PC-3 (cell line): ENCODE measurements around the gene ETFA. TPM values are rescaled to one million over a fixed set of nuclear protein-coding genes. Genes with fewer than 3 reads are reported as not detected.

Experiments
- ATAC-seq: fragments of 200-7000 bp; cut with Tn5 transposase; 2 replicates; pipeline ENCODE4 v1.9.1; 2020; ENCODE audit warnings: mild to moderate bottlenecking, moderate library complexity
- BruUV-seq: library from RNA; stranded (reverse); fragments of 400-500 nt; replicated peaks from 2 replicates; lab custom pipeline; 2021; lab: Mats Ljungman, UMichigan
- CTCF ChIA-PET: fragments of 300-600 bp; sonication (Branson Sonifier 250); formaldehyde crosslinking; loops from one replicate; lab custom pipeline; 2022; ENCODE audit warnings: antibody characterized with exemption; lab: Charles Lee
- POLR2A ChIA-PET: fragments of 300-600 bp; sonication (Branson Sonifier 250); formaldehyde crosslinking; loops from one replicate; lab custom pipeline; 2022; ENCODE audit warnings: antibody characterized with exemption; ENCODE audit not compliant: unreplicated experiment; lab: Charles Lee
- DNase-seq: peaks from one replicate; pipeline ENCODE4 v3.0.0-alpha.2; 2015
- H2AFZ ChIP-seq: fragments of 300-600 bp; sonication (generic); 2 replicates; pipeline ENCODE4 v1.6.0; 2016; ENCODE audit warnings: antibody characterized with exemption, low read length
- H3F3A ChIP-seq: fragments of 300-600 bp; sonication (generic); one replicate; pipeline ENCODE4 v1.6.0; 2017; ENCODE audit warnings: antibody characterized with exemption, low read length, control low read depth, mild to moderate bottlenecking; ENCODE audit not compliant: unreplicated experiment
- H3K27ac ChIP-seq: fragments of 300-600 bp; sonication (generic); 2 replicates; pipeline ENCODE4 v1.5.1; 2016; ENCODE audit warnings: mild to moderate bottlenecking, low read length
- H3K27me3 ChIP-seq: fragments of 300-600 bp; sonication (generic); 2 replicates; pipeline ENCODE4 v1.6.1; 2016; ENCODE audit warnings: low read length, mixed read lengths
- H3K36me3 ChIP-seq: fragments of 300-600 bp; sonication (generic); 2 replicates; pipeline ENCODE4 v1.6.1; 2016; ENCODE audit warnings: low read depth, mixed run types, low read length, mixed read lengths
- H3K4me1 ChIP-seq: fragments of 300-600 bp; sonication (generic); 2 replicates; pipeline ENCODE4 v1.5.1; 2016; ENCODE audit warnings: low read length; ENCODE audit not compliant: insufficient read depth
- H3K4me2 ChIP-seq: fragments of 300-600 bp; sonication (generic); 2 replicates; pipeline ENCODE4 v1.6.0; 2016; ENCODE audit warnings: low read length
- H3K4me3 ChIP-seq: fragments of 300-600 bp; sonication (generic); 2 replicates; pipeline ENCODE4 v1.5.1; 2016; ENCODE audit warnings: mild to moderate bottlenecking, low read length, mixed read lengths
- H3K79me2 ChIP-seq: fragments of 300-600 bp; sonication (generic); 2 replicates; pipeline ENCODE4 v1.6.1; 2017; ENCODE audit warnings: low read length, mixed read lengths
- H3K9ac ChIP-seq: fragments of 300-600 bp; sonication (generic); 2 replicates; pipeline ENCODE4 v1.6.0; 2016; ENCODE audit warnings: mild to moderate bottlenecking, low read length
- H3K9me2 ChIP-seq: fragments of 300-600 bp; sonication (generic); replicated peaks from 2 replicates; pipeline ENCODE4 v1.6.1; 2016; ENCODE audit warnings: mixed run types, low read length, mixed read lengths
- H3K9me3 ChIP-seq: fragments of 300-600 bp; sonication (generic); 2 replicates; pipeline ENCODE4 v1.6.1; 2016; ENCODE audit warnings: low read length, mixed read lengths
- H4K20me1 ChIP-seq: fragments of 300-600 bp; sonication (generic); 2 replicates; pipeline ENCODE4 v1.6.1; 2016; ENCODE audit warnings: low read length, mixed read lengths
- EZH2 ChIP-seq: fragments of 300-600 bp; sonication (generic); IDR thresholded peaks from one replicate; pipeline ENCODE4 v1.6.1; 2017; ENCODE audit warnings: antibody characterized with exemption, mild to moderate bottlenecking, low read length; ENCODE audit not compliant: unreplicated experiment
- EZH2phosphoT487 ChIP-seq: fragments of 300-600 bp; sonication (generic); IDR thresholded peaks from 2 replicates; pipeline ENCODE4 v1.6.1; 2018; ENCODE audit warnings: mild to moderate bottlenecking, antibody characterized with exemption, low read length, borderline replicate concordance
- intact Hi-C: fragments of 100-400 bp; cut with micrococcal nuclease; formaldehyde crosslinking; loops from 2 replicates; pipeline ENCODE4 v1.9.0; 2023
- total RNA-seq: library from RNA; depleted of rRNA; stranded (reverse); fragments of >200 nt; gene quantifications from 2 replicates; pipeline ENCODE4 v1.2.3, GENCODE V29; 2014
- TF ChIP-seq, protein P1 (sequence below): fragments of 300-600 bp; sonication (generic); conservative IDR thresholded peaks from 2 replicates; pipeline ENCODE4 v1.5.1; 2017; ENCODE audit warnings: antibody characterized with exemption, low read depth, mild to moderate bottlenecking, low read length

ETFA gene
- total RNA-seq, 1 experiment from 2014 or later: 160 TPM

DNA sequence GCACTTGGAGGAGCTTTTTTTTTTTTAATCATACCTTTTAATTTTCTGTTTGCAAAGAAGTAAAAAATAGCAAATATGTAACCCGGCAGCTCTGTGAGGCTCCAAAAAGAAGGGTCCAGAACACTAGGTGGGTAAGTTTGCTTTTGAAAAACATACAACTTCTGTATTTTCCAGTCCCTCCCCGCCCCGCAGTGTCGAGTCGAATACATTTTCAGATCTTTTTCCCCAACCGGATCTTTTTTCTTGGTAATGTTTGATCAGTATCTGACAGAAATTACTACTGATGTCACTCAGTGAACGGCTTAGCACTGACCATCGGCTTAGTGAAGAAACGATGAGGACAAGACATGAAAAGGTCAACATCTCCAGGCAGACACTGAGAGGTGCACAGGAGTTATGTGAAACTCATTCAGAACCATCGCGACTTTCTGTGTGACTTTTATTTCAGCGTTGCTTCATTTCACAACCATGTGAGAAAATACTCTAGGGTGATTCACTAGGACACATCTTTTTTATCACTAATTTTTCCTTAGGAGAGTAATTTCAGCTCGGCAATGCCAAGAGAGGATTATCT lies 36.3 kb upstream of the ETFA start:
- ATAC-seq: no peak
- Histone ChIP-seq H3K27ac (no peak overlapping the region), H3K9ac (no peak overlapping the region), H3K27me3 (no peaks in the 10 kb centered on the region), H3F3A (no peaks in the 10 kb centered on the region), H3K4me1 (peaks cover 33% of the 10 kb centered on the region), H3K9me2 (no peaks in the 10 kb centered on the region), H2AFZ (no peak overlapping the region), H3K4me3 (no peak overlapping the region), H3K36me3 (no peaks in the 10 kb centered on the region), H3K4me2 (no peak overlapping the region), H4K20me1 (no peaks in the 10 kb centered on the region), H3K9me3 (no peaks in the 10 kb centered on the region), H3K79me2 (0 out of 2 replicates have a peak, but pooled peaks cover 4% of the 10 kb centered on the region)
- DNase-seq: no peak
- intact Hi-C loops: loop anchor here (5.0 kb wide), 1 partner anchor 40 kb away; no protein-coding TSS in a partner anchor
- TF ChIP-seq, protein P1, sequence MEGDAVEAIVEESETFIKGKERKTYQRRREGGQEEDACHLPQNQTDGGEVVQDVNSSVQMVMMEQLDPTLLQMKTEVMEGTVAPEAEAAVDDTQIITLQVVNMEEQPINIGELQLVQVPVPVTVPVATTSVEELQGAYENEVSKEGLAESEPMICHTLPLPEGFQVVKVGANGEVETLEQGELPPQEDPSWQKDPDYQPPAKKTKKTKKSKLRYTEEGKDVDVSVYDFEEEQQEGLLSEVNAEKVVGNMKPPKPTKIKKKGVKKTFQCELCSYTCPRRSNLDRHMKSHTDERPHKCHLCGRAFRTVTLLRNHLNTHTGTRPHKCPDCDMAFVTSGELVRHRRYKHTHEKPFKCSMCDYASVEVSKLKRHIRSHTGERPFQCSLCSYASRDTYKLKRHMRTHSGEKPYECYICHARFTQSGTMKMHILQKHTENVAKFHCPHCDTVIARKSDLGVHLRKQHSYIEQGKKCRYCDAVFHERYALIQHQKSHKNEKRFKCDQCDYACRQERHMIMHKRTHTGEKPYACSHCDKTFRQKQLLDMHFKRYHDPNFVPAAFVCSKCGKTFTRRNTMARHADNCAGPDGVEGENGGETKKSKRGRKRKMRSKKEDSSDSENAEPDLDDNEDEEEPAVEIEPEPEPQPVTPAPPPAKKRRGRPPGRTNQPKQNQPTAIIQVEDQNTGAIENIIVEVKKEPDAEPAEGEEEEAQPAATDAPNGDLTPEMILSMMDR: no peak
- no peak for TF ChIP-seq EZH2
- TF ChIP-seq EZH2phosphoT487: no peak
- ChIA-PET CTCF (no interaction called here), POLR2A (no interaction called here)
- no TSS peak for BruUV-seq

DNA sequence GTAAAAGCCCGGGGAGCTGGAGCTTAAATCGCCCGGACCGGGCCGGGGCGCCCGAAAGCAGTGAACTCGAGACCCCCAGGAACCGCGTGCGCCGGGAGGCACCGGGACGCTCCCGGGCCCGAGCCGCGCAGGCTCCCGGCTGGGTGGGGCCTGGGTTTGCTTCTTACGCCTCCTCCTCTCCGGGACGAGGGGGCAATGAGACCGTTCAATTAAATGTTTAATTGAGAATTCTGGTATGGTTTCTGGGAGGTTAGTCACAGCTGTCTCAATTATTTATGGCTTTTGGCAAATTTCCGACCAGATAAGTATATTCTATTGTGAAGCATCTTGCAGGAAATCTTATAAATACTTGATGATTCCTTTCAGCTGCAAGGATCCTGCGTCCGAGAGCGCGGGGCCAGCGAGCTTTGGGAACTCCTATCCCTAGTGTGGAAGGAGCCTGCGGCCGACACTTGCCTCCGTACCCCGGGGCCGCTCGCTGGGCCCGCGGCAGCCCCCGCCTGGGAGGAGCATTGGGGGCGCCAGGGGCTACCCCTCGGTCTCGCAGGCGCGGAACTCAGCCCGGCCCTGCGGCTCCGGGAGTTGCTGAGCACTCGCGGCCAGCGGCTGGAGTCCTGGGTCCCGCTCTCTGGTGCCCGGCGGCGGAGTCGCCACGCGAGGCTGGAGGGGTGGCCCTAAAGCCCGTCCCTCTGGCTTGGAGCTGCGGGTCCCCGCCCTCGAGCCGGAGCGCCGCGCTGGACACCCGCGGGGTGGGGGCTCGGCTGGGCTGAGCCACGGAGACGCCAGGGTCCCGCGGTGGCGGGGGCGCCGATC lies 35.6 kb upstream of the ETFA start:
- H3K4me3 ChIP-seq: peak overlapping the region; percentile 87
- no peaks in the 10 kb centered on the region for H3K36me3 ChIP-seq
- no TSS peak for BruUV-seq
- CTCF ChIA-PET: interaction anchor here (0.9 kb wide), 1 partner anchor 34 kb away, joined by 3 read pairs; no protein-coding TSS in a partner anchor
- intact Hi-C loops: loop anchor here (5.0 kb wide), 1 partner anchor 40 kb away; no protein-coding TSS in a partner anchor
- H3K27ac ChIP-seq: peak overlapping the region; percentile 47
- 0 out of 2 replicates have a peak, but pooled peaks cover 4% of the 10 kb centered on the region for H3K79me2 ChIP-seq
- no peaks in the 10 kb centered on the region for H3F3A ChIP-seq
- peak overlapping the region; percentile 85 for H3K9ac ChIP-seq
- POLR2A ChIA-PET: no interaction called here
- H3K9me3 ChIP-seq: no peaks in the 10 kb centered on the region
- no peak for TF ChIP-seq EZH2phosphoT487
- no peak for TF ChIP-seq EZH2
- TF ChIP-seq, protein P1: no peak
- peak overlapping the region; percentile 96 for H2AFZ ChIP-seq
- H3K4me2 ChIP-seq: peak overlapping the region; percentile 99
- H3K4me1 ChIP-seq: peaks cover 33% of the 10 kb centered on the region
- no peaks in the 10 kb centered on the region for H4K20me1 ChIP-seq
- ATAC-seq: peak; percentile 54
- no peaks in the 10 kb centered on the region for H3K27me3 ChIP-seq
- DNase-seq: peak; percentile 71
- no peaks in the 10 kb centered on the region for H3K9me2 ChIP-seq
